ENCODE measurements around the gene RO60. TPM values are rescaled to one million over a fixed set of nuclear protein-coding genes. Genes with fewer than 3 reads are reported as not detected.
A peak's percentile ranks its signal among the peaks of the same experiment; 100 is the strongest.

RO60 gene
- total and polyA plus RNA-seq, 2 donors (not counting 1 experiment from before 2014, with no cell fraction given): 8.2 to 66.4 TPM

DNA sequence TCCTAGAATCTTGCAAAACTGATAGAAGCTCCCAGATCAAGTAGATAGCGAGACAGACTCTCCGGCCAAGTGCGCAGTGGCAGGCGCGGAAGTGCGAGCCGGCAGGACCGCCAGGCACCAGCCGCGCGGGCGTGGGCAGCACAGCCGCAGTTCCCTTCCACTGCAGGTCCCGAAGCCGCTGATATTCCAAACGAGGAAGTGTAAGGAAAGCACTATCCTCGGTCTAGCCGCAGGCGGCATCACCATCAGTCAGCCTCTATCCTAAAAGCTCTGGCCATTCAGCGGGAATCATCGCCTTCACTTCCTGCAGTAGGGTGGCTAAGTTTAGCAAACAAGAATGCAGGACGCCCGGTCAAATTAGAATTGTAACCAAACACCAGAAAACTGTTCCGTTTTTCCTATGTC, 45.1 kb downstream of the RO60 start:
- ChIA-PET POLR2A (interaction anchor here (0.6 kb wide), 1 partner anchor 731 kb away, joined by 3 read pairs; no protein-coding TSS in a partner anchor), CTCF (interaction anchor here (1.9 kb wide), 1 partner anchor 17 kb away, joined by 10 read pairs; the partner anchor contains the start of gene CDC73)
- Mint-ChIP-seq H3K27me3 (no peaks in the 10 kb centered on the region), H3K4me1 (peaks cover 22% of the 10 kb centered on the region), H3K27ac (peak overlapping the region; percentile 83), H3K4me3 (peak overlapping the region; percentile 97), H3K9me3 (ENCODE audit: insufficient read depth) (no peaks in the 10 kb centered on the region)
- ATAC-seq (ENCODE audit: low read depth) (peak; percentile 18), DNase-seq (peak; percentile 37)
- peak overlapping the region; percentile 82 for H3K4me2 ChIP-seq (replicated peaks; ENCODE audit: low read depth, low read length, poor library complexity, severe bottlenecking)
- under 1% methylated on average over 24 of the region's 24 CpGs for WGBS (ENCODE audit: insufficient coverage)
- peak overlapping the region in 1 of 2 donors; percentile 71 for H3K27ac ChIP-seq (ENCODE audit: low read length in 2 of 2)
- peaks cover 5% of the 10 kb centered on the region for H4K20me1 ChIP-seq (ENCODE audit: control insufficient read depth, insufficient read depth, low read length, poor library complexity, severe bottlenecking)
- TF ChIP-seq, protein P1, sequence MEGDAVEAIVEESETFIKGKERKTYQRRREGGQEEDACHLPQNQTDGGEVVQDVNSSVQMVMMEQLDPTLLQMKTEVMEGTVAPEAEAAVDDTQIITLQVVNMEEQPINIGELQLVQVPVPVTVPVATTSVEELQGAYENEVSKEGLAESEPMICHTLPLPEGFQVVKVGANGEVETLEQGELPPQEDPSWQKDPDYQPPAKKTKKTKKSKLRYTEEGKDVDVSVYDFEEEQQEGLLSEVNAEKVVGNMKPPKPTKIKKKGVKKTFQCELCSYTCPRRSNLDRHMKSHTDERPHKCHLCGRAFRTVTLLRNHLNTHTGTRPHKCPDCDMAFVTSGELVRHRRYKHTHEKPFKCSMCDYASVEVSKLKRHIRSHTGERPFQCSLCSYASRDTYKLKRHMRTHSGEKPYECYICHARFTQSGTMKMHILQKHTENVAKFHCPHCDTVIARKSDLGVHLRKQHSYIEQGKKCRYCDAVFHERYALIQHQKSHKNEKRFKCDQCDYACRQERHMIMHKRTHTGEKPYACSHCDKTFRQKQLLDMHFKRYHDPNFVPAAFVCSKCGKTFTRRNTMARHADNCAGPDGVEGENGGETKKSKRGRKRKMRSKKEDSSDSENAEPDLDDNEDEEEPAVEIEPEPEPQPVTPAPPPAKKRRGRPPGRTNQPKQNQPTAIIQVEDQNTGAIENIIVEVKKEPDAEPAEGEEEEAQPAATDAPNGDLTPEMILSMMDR (IDR thresholded peaks at IDR 0.05): no peak
- no peak for TF ChIP-seq EZH2 (IDR thresholded peaks at IDR 0.05; ENCODE audit: borderline replicate concordance, insufficient read depth, low read depth, low read length, poor library complexity, severe bottlenecking)
- intact Hi-C loops (cut with micrococcal nuclease): no loop called here
- H3K9me3 ChIP-seq (ENCODE audit: control extremely low read depth in 1 of 3, control insufficient read depth in 2 of 3, insufficient read depth in 1 of 3, low read length in 2 of 3): no peaks in the 10 kb centered on the region
- peaks cover 0 to 10% of the 10 kb centered on the region in 2 experiments for H3K36me3 ChIP-seq (replicated peaks in 1 of 2; ENCODE audit: control extremely low read depth in 1 of 2, control insufficient read depth in 1 of 2, extremely low read depth in 1 of 2, insufficient read depth in 2 of 2, low read length in 1 of 2)
- peak overlapping the region; percentile 83 for H2AFZ ChIP-seq (ENCODE audit: insufficient read depth, low read depth, low read length, poor library complexity, severe bottlenecking)
- H3K4me3 ChIP-seq (ENCODE audit: control extremely low read depth in 1 of 5, extremely low read depth in 1 of 5, insufficient read depth in 1 of 5, low read depth in 2 of 5, low read length in 4 of 5): peak overlapping the region; percentile 62 to 99 (median 78)
- peaks cover 23% of the 10 kb centered on the region for H3K79me2 ChIP-seq (ENCODE audit: control insufficient read depth, insufficient read depth, low read length)
- H3K27me3 ChIP-seq (replicated peaks in 1 of 4; ENCODE audit: control extremely low read depth in 1 of 4, control insufficient read depth in 3 of 4, insufficient read depth in 4 of 4, low read length in 3 of 4): no peaks in the 10 kb centered on the region
- H3K4me1 ChIP-seq (ENCODE audit: control insufficient read depth in 2 of 2, insufficient read depth in 2 of 2, low read length in 2 of 2): peaks cover 8 to 13% of the 10 kb centered on the region in 2 donors
- H3K9ac ChIP-seq (ENCODE audit: low read length): peak overlapping the region; percentile 89
